ENCODE measurements around the gene MAP1LC3B.

MAP1LC3B gene

DNA sequence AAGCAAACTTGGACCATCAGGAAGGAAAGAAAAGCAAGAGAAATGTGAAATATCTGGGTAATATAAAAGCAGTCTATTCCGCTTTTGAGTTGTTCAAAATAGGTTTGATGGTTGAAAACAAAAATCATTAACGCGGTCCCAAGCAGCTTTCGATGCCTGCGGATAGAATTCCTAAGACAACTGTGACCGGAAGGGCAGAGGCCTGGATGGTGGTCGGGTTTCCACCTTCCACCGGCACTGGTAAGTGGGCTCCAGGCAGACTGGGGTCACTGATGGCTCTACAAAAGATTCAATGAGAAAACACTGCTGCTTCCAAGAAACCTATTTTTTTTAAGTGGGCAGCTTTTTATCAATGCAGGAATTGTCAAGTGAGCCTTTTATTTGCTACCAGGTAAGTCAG is 50.9 kb downstream of the MAP1LC3B start:
- Mint-ChIP-seq H3K27me3 (ENCODE audit: low read depth) (no peaks in the 10 kb centered on the region), H3K4me1 (peaks cover 21% of the 10 kb centered on the region), H3K36me3 (ENCODE audit: low read depth) (peaks cover 65% of the 10 kb centered on the region), H3K4me3 (peak overlapping the region in 1 of 3 experiments; percentile 33), H3K27ac (peak overlapping the region in 2 of 3 experiments; percentile 4 to 70), H3K9me3 (peaks cover 18% of the 10 kb centered on the region)
- TF ChIP-seq, protein P1, sequence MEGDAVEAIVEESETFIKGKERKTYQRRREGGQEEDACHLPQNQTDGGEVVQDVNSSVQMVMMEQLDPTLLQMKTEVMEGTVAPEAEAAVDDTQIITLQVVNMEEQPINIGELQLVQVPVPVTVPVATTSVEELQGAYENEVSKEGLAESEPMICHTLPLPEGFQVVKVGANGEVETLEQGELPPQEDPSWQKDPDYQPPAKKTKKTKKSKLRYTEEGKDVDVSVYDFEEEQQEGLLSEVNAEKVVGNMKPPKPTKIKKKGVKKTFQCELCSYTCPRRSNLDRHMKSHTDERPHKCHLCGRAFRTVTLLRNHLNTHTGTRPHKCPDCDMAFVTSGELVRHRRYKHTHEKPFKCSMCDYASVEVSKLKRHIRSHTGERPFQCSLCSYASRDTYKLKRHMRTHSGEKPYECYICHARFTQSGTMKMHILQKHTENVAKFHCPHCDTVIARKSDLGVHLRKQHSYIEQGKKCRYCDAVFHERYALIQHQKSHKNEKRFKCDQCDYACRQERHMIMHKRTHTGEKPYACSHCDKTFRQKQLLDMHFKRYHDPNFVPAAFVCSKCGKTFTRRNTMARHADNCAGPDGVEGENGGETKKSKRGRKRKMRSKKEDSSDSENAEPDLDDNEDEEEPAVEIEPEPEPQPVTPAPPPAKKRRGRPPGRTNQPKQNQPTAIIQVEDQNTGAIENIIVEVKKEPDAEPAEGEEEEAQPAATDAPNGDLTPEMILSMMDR (IDR thresholded peaks at IDR 0.05; ENCODE audit: unreplicated experiment in 3 of 3): no peak

GRCh38 chr16:87443964-87444363 is 51.8 kb downstream of the MAP1LC3B start:
- Mint-ChIP-seq H3K4me3 (no peak overlapping the region), H3K27me3 (ENCODE audit: low read depth) (no peaks in the 10 kb centered on the region), H3K4me1 (peaks cover 29% of the 10 kb centered on the region), H3K27ac (no peak overlapping the region), H3K36me3 (ENCODE audit: low read depth) (peaks cover 74% of the 10 kb centered on the region), H3K9me3 (peaks cover 18% of the 10 kb centered on the region)
- TF ChIP-seq, protein P1 (IDR thresholded peaks at IDR 0.05; ENCODE audit: unreplicated experiment in 3 of 3): no peak

DNA sequence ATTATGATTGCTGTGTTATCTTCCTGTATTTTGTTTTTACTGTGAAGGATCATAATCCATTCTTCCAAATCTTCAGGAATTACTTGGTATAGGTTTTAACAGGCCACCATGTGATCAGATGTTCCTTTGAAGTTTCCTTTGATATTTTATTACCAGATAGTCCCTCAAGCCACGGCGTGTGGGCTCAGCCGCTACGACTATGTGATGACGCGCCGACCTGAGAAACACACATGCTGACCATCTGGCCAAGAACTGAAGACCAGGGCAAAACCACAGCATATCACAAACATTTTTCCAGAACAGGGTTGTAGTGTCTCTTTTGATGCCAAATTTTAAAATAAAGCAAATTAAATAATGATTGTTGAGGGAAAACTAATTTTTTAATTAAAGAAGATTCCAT is 53.4 kb downstream of the MAP1LC3B start:
- H3K4me1 Mint-ChIP-seq: peaks cover 29% of the 10 kb centered on the region
- H3K27me3 Mint-ChIP-seq (ENCODE audit: low read depth): no peaks in the 10 kb centered on the region
- no peak overlapping the region for H3K4me3 Mint-ChIP-seq
- peaks cover 81% of the 10 kb centered on the region for H3K36me3 Mint-ChIP-seq (ENCODE audit: low read depth)
- TF ChIP-seq, protein P1 (IDR thresholded peaks at IDR 0.05; ENCODE audit: unreplicated experiment in 3 of 3): no peak
- peak overlapping the region in 1 of 3 experiments; percentile 46 for H3K27ac Mint-ChIP-seq
- H3K9me3 Mint-ChIP-seq: peaks cover 18% of the 10 kb centered on the region

- TF ChIP-seq, protein P1 (IDR thresholded peaks at IDR 0.05; ENCODE audit: unreplicated experiment in 3 of 3): no peak
- Mint-ChIP-seq H3K4me3 (no peak overlapping the region), H3K4me1 (peaks cover 31% of the 10 kb centered on the region), H3K36me3 (ENCODE audit: low read depth) (peaks cover 79% of the 10 kb centered on the region), H3K27me3 (ENCODE audit: low read depth) (no peaks in the 10 kb centered on the region), H3K27ac (peak overlapping the region in 2 of 3 experiments; percentile 18 to 43), H3K9me3 (peaks cover 18% of the 10 kb centered on the region)
Observed at GRCh38 chr16:87446479-87446878, 54.3 kb downstream of the MAP1LC3B start.

DNA sequence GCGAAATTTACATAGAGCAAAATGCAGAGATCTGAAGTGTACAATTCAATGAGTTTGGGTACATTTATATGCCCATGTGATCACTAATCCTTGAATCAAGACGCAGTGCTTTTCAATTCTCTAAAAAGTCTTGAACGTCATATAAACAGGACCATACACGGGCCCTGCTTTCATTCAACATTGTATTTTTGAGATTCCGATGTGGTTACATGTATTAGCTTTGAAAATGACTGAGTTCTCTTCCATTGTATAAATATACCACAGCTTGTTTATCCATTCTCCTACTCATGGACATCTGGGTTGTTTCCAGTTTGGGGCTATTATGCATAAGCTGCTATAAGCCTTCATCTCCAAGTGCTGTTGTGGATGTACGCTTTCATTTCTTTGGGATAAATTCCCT is 55.2 kb downstream of the MAP1LC3B start:
- H3K9me3 Mint-ChIP-seq: peaks cover 18% of the 10 kb centered on the region
- no peaks in the 10 kb centered on the region for H3K27me3 Mint-ChIP-seq (ENCODE audit: low read depth)
- peaks cover 39% of the 10 kb centered on the region for H3K4me1 Mint-ChIP-seq
- TF ChIP-seq, protein P1 (IDR thresholded peaks at IDR 0.05; ENCODE audit: unreplicated experiment in 3 of 3): no peak
- H3K4me3 Mint-ChIP-seq: no peak overlapping the region
- peak overlapping the region; percentile 17 to 43 (median 18) for H3K27ac Mint-ChIP-seq
- H3K36me3 Mint-ChIP-seq (ENCODE audit: low read depth): peaks cover 78% of the 10 kb centered on the region

- peaks cover 47% of the 10 kb centered on the region for H3K4me1 Mint-ChIP-seq
- peaks cover 13% of the 10 kb centered on the region for H3K9me3 Mint-ChIP-seq
- TF ChIP-seq, protein P1 (IDR thresholded peaks at IDR 0.05; ENCODE audit: unreplicated experiment in 3 of 3): no peak
- no peak overlapping the region for H3K4me3 Mint-ChIP-seq
- H3K27ac Mint-ChIP-seq: no peak overlapping the region
- H3K27me3 Mint-ChIP-seq (ENCODE audit: low read depth): no peaks in the 10 kb centered on the region
- H3K36me3 Mint-ChIP-seq (ENCODE audit: low read depth): peaks cover 73% of the 10 kb centered on the region
Observed at GRCh38 chr16:87448866-87449265, 56.7 kb downstream of the MAP1LC3B start.

All from nephron (organoid).